HepG2 (cell line): Measurements from ENCODE around the gene LIF. TPM values are rescaled to one million over a fixed set of nuclear protein-coding genes. Genes with fewer than 3 reads are reported as not detected.

Source experiments
- ATAD3A ChIP-seq: sonication (generic); formaldehyde crosslinking; IDR thresholded peaks from 2 replicates; pipeline ENCODE4 v1.4.0; 2020; ENCODE audit warnings: missing genetic modification reagents
- CREB1 ChIP-seq, 2 experiments: fragments of 450-650 bp in 1 of 2; IDR thresholded peaks; 2 replicates each; pipeline ENCODE4 v1.6.1; 2016 to 2017; ENCODE audit warnings: control low read depth in 1 of 2, mild to moderate bottlenecking in 1 of 2, missing compliant biosample characterization in 1 of 2, missing genetic modification characterization in 1 of 2
- DMAP1 ChIP-seq: IDR thresholded peaks from 2 replicates; pipeline ENCODE4 v1.6.1; 2016
- FUBP1 ChIP-seq: sonication (generic); formaldehyde crosslinking; IDR thresholded peaks from 2 replicates; pipeline ENCODE4 v1.5.1; 2020; ENCODE audit warnings: missing genetic modification reagents, mild to moderate bottlenecking, borderline replicate concordance
- GABPB1 ChIP-seq: IDR thresholded peaks from 2 replicates; pipeline ENCODE4 v1.6.1; 2016; ENCODE audit warnings: mild to moderate bottlenecking, missing genetic modification reagents, moderate library complexity, missing compliant biosample characterization
- GATA4 ChIP-seq: sonication (generic); IDR thresholded peaks from 2 replicates; pipeline ENCODE4 v1.6.1; 2016; ENCODE audit warnings: antibody characterized with exemption, low read depth, borderline replicate concordance
- HNF1B ChIP-seq: sonication (generic); formaldehyde crosslinking; IDR thresholded peaks from 2 replicates; pipeline ENCODE4 v1.5.1; 2020; ENCODE audit warnings: mild to moderate bottlenecking, moderate library complexity, missing genetic modification reagents
- IRF2 ChIP-seq: IDR thresholded peaks from 2 replicates; pipeline ENCODE4 v1.6.1; 2018; ENCODE audit warnings: missing genetic modification reagents, missing compliant biosample characterization
- JUN ChIP-seq: sonication (generic); formaldehyde crosslinking; IDR thresholded peaks from 2 replicates; pipeline ENCODE4 v1.4.0; 2020; ENCODE audit warnings: mild to moderate bottlenecking, missing genetic modification reagents
- MED8 ChIP-seq: sonication (generic); formaldehyde crosslinking; IDR thresholded peaks from 2 replicates; pipeline ENCODE4 v1.8.1; 2023; ENCODE audit warnings: mild to moderate bottlenecking, missing genetic modification reagents; ENCODE audit not compliant: insufficient replicate concordance
- NFKBIZ ChIP-seq: IDR thresholded peaks from 2 replicates; pipeline ENCODE4 v1.6.1; 2018; ENCODE audit warnings: missing genetic modification reagents, missing compliant biosample characterization
- NRL ChIP-seq: sonication (generic); formaldehyde crosslinking; IDR thresholded peaks from 2 replicates; pipeline ENCODE4 v1.5.0; 2020; ENCODE audit warnings: missing genetic modification reagents, mild to moderate bottlenecking, moderate library complexity, borderline replicate concordance
- PAF1 ChIP-seq: IDR thresholded peaks from 2 replicates; pipeline ENCODE4 v1.6.1; 2016; ENCODE audit warnings: missing genetic modification reagents, missing compliant biosample characterization
- PCBP2 ChIP-seq: fragments of 200-400 bp; formaldehyde crosslinking; optimal IDR thresholded peaks from 2 replicates; pipeline ENCODE3; 2018; ENCODE audit warnings: low read length, low read depth; ENCODE audit not compliant: poor library complexity, severe bottlenecking
- PRMT3 ChIP-seq: sonication (generic); formaldehyde crosslinking; IDR thresholded peaks from 2 replicates; pipeline ENCODE4 v1.8.1; 2022; ENCODE audit warnings: low read depth, mild to moderate bottlenecking, moderate library complexity, missing genetic modification reagents, borderline replicate concordance
- RAD21 ChIP-seq: fragments of 450-650 bp; formaldehyde crosslinking; IDR thresholded peaks from 2 replicates; pipeline ENCODE4 v1.5.0; 2020; ENCODE audit warnings: mild to moderate bottlenecking
- RBAK ChIP-seq: sonication (generic); formaldehyde crosslinking; IDR thresholded peaks from 2 replicates; pipeline ENCODE4 v1.5.1; 2020; ENCODE audit warnings: mild to moderate bottlenecking, missing genetic modification reagents
- STAG1 ChIP-seq: sonication (generic); formaldehyde crosslinking; IDR thresholded peaks from 2 replicates; pipeline ENCODE4 v1.4.0; 2020; ENCODE audit warnings: missing genetic modification reagents
- ZNF121 ChIP-seq: sonication (generic); formaldehyde crosslinking; IDR thresholded peaks from 2 replicates; pipeline ENCODE4 v1.5.0; 2020; ENCODE audit warnings: mild to moderate bottlenecking, missing genetic modification reagents
- ZNF33A ChIP-seq: sonication (generic); formaldehyde crosslinking; IDR thresholded peaks from 2 replicates; pipeline ENCODE4 v1.5.1; 2020; ENCODE audit warnings: missing genetic modification reagents, mild to moderate bottlenecking, moderate library complexity, borderline replicate concordance
- ZNF580 ChIP-seq: IDR thresholded peaks from 2 replicates; pipeline ENCODE4 v1.6.1; 2016; ENCODE audit warnings: low read depth, borderline replicate concordance
- ZNF598 ChIP-seq: sonication (generic); formaldehyde crosslinking; IDR thresholded peaks from 2 replicates; pipeline ENCODE4 v1.5.1; 2020; ENCODE audit warnings: mild to moderate bottlenecking, missing genetic modification reagents, borderline replicate concordance
- ZNF607 ChIP-seq: sonication (generic); formaldehyde crosslinking; IDR thresholded peaks from 2 replicates; pipeline ENCODE4 v1.5.1; 2020; ENCODE audit warnings: missing genetic modification reagents, mild to moderate bottlenecking, borderline replicate concordance
- ZNF761 ChIP-seq: sonication (generic); formaldehyde crosslinking; conservative IDR thresholded peaks from 2 replicates; pipeline ENCODE4 v1.4.0; 2020; ENCODE audit warnings: mild to moderate bottlenecking, missing genetic modification reagents
- ZNF800 ChIP-seq: sonication (generic); formaldehyde crosslinking; IDR thresholded peaks from 2 replicates; pipeline ENCODE4 v1.4.0; 2020; ENCODE audit warnings: missing genetic modification reagents
- polyA plus RNA-seq, 8 experiments: library from polyadenylated mRNA; depleted of rRNA in 3 of 8; stranded (reverse) in 7 of 8; unstranded in 1 of 8; fragments of >200 nt; fragmentation: Illumina TruSeq in 4 of 8; extraction: Trizol in 4 of 8; gene quantifications; 2 replicates each; pipeline versions ENCODE4 v1.2.1 to v1.2.3, GENCODE V29; 2011 to 2016; ENCODE audit warnings: low read depth in 4 of 8, missing spikeins in 1 of 8, mixed read lengths in 1 of 8; ENCODE audit not compliant: insufficient read depth in 1 of 8
- total RNA-seq, 5 experiments: library from RNA; depleted of rRNA; stranded (reverse); fragments of >200 nt; fragmentation: Illumina TruSeq; extraction: Trizol; gene quantifications; 2 replicates each; pipeline ENCODE4 v1.2.3, GENCODE V29; 2016; ENCODE audit warnings: low read depth in 1 of 5

The LIF gene
- total and polyA plus RNA-seq, 2 of the 13 experiments (the other 11 are each of a cell fraction or from before 2014, with no cell fraction given), result 3.6 to 8.5 TPM

- TF ChIP-seq ZNF598 (0 out of 2 replicates have a peak, but pooled peaks have one; percentile 4), PAF1 (CRISPR knock-in tag) (no peak), GATA4 (no peak), NFKBIZ (CRISPR knock-in tag) (no peak), ZNF33A (CRISPR knock-in tag) (no peak), ATAD3A (CRISPR knock-in tag) (no peak), ZNF580 (CRISPR knock-in tag) (peak; percentile 35; the same call in 1 of the 2 replicates), PCBP2 (no peak), NRL (CRISPR knock-in tag) (0 out of 2 replicates have a peak, but pooled peaks have one; percentile 44), STAG1 (CRISPR knock-in tag) (peak; percentile 86), DMAP1 (CRISPR knock-in tag) (no peak), ZNF121 (CRISPR knock-in tag) (no peak), ZNF800 (no peak), ZNF761 (CRISPR knock-in tag) (no peak), PRMT3 (CRISPR knock-in tag) (no peak), JUN (CRISPR knock-in tag) (no peak), IRF2 (CRISPR knock-in tag) (0 out of 2 replicates have a peak, but pooled peaks have one; percentile 19), RAD21 (CRISPR knock-in tag) (peak; percentile 88), CREB1 (IDR thresholded peaks at IDR 0.05) (no peak), CREB1 (CRISPR knock-in tag; IDR thresholded peaks at IDR 0.05) (no peak), HNF1B (CRISPR knock-in tag) (no peak), MED8 (CRISPR knock-in tag) (no peak), ZNF607 (CRISPR knock-in tag) (no peak), RBAK (CRISPR knock-in tag) (no peak), GABPB1 (CRISPR knock-in tag) (peak; percentile 42; the same call in 1 of the 2 replicates), FUBP1 (CRISPR knock-in tag) (no peak)
These were observed 40.5 kb upstream of the LIF start (continued) for GRCh38 chr22:30286813-30287647.
